Stimulated activated CD8-positive, alpha-beta memory T cell treated with anti-CD3 and anti-CD28 coated beads, Interleukin-7, amount 100 ng/mL, for 24 hours (primary cell): ENCODE data around the gene GALNT14.
"Not testable (repeated sequence)": the region's sequence is repeated elsewhere in the genome, so short reads cannot be mapped to it uniquely, and the experiment has no call there.

ENCODE experiments used
- DNase-seq: peaks from one replicate; pipeline ENCODE4 v3.0.0-alpha.2; 2020; ENCODE audit warnings: low read depth

GALNT14 gene

GRCh38 chr2:30939364-30939763 lies 198.9 kb downstream of the GALNT14 start:
- DNase-seq: no peak

GRCh38 chr2:30938196-30938595 lies 200.0 kb downstream of the GALNT14 start:
- DNase-seq: no peak

- DNase-seq: no peak
These were observed 201.3 kb downstream of the GALNT14 start for GRCh38 chr2:30936977-30937376.

- DNase-seq: no peak
These were observed 202.4 kb downstream of the GALNT14 start for GRCh38 chr2:30935795-30936194.

- no peak for DNase-seq
These were observed 204.2 kb downstream of the GALNT14 start for GRCh38 chr2:30934066-30934465.

GRCh38 chr2:30933496-30933895 lies 204.7 kb downstream of the GALNT14 start:
- no peak for DNase-seq

GRCh38 chr2:30932870-30933269 lies 205.4 kb downstream of the GALNT14 start:
- DNase-seq: no peak

GRCh38 chr2:30931841-30932407 lies 206.3 kb downstream of the GALNT14 start:
- no peak for DNase-seq

GRCh38 chr2:30930716-30931115 lies 207.5 kb downstream of the GALNT14 start:
- no peak for DNase-seq

- no peak for DNase-seq
These were observed 210.7 kb downstream of the GALNT14 start for GRCh38 chr2:30927465-30928075.

- DNase-seq: no peak
These were observed 211.6 kb downstream of the GALNT14 start for GRCh38 chr2:30926606-30927005.

GRCh38 chr2:30923623-30924022 lies 214.6 kb downstream of the GALNT14 start:
- DNase-seq: no peak

- no peak for DNase-seq
These were observed 217.7 kb downstream of the GALNT14 start for GRCh38 chr2:30920511-30920910.

- DNase-seq: no peak
These were observed 222.8 kb downstream of the GALNT14 start for GRCh38 chr2:30915486-30915885.

- no peak for DNase-seq
These were observed 223.8 kb downstream of the GALNT14 start for GRCh38 chr2:30914456-30914855.

GRCh38 chr2:30912056-30912455 lies 226.2 kb downstream of the GALNT14 start:
- DNase-seq: no peak

- DNase-seq: no peak
These were observed 226.9 kb downstream of the GALNT14 start for GRCh38 chr2:30911327-30911726.

GRCh38 chr2:30910686-30911085 lies 227.6 kb downstream of the GALNT14 start:
- no peak for DNase-seq

- not testable (repeated sequence) for DNase-seq
These were observed 233.8 kb downstream of the GALNT14 start for GRCh38 chr2:30904437-30904836.

- no peak for DNase-seq
These were observed 234.9 kb downstream of the GALNT14 start for GRCh38 chr2:30903326-30903725.

GRCh38 chr2:30900381-30900780 lies 237.9 kb downstream of the GALNT14 start:
- DNase-seq: no peak

GRCh38 chr2:30899516-30900054 lies 238.7 kb downstream of the GALNT14 start:
- DNase-seq: no peak

- no peak for DNase-seq
These were observed 240.7 kb downstream of the GALNT14 start for GRCh38 chr2:30897539-30897938.
